ENCODE results near the gene ABTB1. TPM values are rescaled to one million over a fixed set of nuclear protein-coding genes. Genes with fewer than 3 reads are reported as not detected.

ABTB1 gene
- total RNA-seq, 1 experiment from 2014 or later = 12.5 TPM

DNA sequence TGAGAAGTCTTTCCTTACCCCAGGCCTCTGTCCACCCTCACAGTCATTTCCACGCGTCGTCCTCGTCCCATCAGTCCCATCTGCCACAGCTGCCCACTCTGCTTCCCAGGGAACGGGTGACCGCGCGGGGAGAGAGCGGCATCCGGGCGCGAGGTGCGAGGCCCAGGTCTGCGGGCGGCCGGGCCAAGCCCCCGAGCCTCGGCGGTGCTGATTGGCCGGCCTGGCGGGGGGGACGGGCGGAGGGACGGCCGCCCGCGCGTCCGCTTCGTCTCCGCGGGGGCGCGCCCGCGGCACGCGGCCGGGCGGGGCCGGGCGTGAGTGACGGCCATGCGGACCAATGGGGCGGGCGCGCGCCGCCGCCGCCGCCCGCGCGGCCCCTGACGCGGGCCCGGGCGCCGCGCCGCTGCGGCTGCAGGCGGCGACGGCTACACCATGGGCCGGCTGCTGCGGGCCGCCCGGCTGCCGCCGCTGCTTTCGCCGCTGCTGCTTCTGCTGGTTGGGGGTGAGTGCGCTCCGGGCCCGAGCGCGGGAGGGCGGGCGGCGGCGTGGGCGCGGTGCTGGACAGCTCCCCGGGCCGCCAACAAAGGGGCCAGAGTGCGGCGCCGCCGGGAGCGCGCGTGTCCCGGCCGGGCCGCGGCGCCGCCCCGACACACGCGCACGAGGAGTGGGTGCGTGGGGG lies 43.8 kb upstream of the ABTB1 start, which contains the start of gene PODXL2 (continued):
- TF ChIP-seq, protein P1, sequence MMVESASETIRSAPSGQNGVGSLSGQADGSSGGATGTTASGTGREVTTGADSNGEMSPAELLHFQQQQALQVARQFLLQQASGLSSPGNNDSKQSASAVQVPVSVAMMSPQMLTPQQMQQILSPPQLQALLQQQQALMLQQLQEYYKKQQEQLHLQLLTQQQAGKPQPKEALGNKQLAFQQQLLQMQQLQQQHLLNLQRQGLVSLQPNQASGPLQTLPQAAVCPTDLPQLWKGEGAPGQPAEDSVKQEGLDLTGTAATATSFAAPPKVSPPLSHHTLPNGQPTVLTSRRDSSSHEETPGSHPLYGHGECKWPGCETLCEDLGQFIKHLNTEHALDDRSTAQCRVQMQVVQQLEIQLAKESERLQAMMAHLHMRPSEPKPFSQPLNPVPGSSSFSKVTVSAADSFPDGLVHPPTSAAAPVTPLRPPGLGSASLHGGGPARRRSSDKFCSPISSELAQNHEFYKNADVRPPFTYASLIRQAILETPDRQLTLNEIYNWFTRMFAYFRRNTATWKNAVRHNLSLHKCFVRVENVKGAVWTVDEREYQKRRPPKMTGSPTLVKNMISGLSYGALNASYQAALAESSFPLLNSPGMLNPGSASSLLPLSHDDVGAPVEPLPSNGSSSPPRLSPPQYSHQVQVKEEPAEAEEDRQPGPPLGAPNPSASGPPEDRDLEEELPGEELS (CRISPR knock-in tag; IDR thresholded peaks at IDR 0.05) = peak; percentile 88
- peak; percentile 93; the same call in 1 of the 2 replicates for TF ChIP-seq FOXP1 (CRISPR knock-in tag; IDR thresholded peaks at IDR 0.05; ENCODE audit: borderline replicate concordance)
- TF ChIP-seq, protein P2, sequence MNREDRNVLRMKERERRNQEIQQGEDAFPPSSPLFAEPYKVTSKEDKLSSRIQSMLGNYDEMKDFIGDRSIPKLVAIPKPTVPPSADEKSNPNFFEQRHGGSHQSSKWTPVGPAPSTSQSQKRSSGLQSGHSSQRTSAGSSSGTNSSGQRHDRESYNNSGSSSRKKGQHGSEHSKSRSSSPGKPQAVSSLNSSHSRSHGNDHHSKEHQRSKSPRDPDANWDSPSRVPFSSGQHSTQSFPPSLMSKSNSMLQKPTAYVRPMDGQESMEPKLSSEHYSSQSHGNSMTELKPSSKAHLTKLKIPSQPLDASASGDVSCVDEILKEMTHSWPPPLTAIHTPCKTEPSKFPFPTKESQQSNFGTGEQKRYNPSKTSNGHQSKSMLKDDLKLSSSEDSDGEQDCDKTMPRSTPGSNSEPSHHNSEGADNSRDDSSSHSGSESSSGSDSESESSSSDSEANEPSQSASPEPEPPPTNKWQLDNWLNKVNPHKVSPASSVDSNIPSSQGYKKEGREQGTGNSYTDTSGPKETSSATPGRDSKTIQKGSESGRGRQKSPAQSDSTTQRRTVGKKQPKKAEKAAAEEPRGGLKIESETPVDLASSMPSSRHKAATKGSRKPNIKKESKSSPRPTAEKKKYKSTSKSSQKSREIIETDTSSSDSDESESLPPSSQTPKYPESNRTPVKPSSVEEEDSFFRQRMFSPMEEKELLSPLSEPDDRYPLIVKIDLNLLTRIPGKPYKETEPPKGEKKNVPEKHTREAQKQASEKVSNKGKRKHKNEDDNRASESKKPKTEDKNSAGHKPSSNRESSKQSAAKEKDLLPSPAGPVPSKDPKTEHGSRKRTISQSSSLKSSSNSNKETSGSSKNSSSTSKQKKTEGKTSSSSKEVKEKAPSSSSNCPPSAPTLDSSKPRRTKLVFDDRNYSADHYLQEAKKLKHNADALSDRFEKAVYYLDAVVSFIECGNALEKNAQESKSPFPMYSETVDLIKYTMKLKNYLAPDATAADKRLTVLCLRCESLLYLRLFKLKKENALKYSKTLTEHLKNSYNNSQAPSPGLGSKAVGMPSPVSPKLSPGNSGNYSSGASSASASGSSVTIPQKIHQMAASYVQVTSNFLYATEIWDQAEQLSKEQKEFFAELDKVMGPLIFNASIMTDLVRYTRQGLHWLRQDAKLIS (CRISPR knock-in tag; IDR thresholded peaks at IDR 0.05; ENCODE audit: borderline replicate concordance) = peak; percentile 58; the same call in 1 of the 2 replicates
- TF ChIP-seq TP53 (CRISPR knock-in tag; IDR thresholded peaks at IDR 0.05) = peak; percentile 88; the same call in 1 of the 2 replicates
- 0 out of 2 replicates have a peak, but pooled peaks have one; percentile 65 for TF ChIP-seq SMAD3 (CRISPR knock-in tag; IDR thresholded peaks at IDR 0.05; ENCODE audit: borderline replicate concordance)
- TF ChIP-seq ZNF416 (CRISPR knock-in tag; IDR thresholded peaks at IDR 0.05) = 0 out of 2 replicates have a peak, but pooled peaks have one; percentile 38
- TF ChIP-seq KAT7 (CRISPR knock-in tag; IDR thresholded peaks at IDR 0.05; ENCODE audit: borderline replicate concordance) = no peak; the same call in 1 of the 2 replicates
- TF ChIP-seq, protein P3, sequence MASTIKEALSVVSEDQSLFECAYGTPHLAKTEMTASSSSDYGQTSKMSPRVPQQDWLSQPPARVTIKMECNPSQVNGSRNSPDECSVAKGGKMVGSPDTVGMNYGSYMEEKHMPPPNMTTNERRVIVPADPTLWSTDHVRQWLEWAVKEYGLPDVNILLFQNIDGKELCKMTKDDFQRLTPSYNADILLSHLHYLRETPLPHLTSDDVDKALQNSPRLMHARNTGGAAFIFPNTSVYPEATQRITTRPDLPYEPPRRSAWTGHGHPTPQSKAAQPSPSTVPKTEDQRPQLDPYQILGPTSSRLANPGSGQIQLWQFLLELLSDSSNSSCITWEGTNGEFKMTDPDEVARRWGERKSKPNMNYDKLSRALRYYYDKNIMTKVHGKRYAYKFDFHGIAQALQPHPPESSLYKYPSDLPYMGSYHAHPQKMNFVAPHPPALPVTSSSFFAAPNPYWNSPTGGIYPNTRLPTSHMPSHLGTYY (CRISPR knock-in tag; IDR thresholded peaks at IDR 0.05) = no peak
- TF ChIP-seq GTF2I (CRISPR knock-in tag; conservative IDR thresholded peaks at IDR 0.05) = no peak
- TF ChIP-seq, protein P4, sequence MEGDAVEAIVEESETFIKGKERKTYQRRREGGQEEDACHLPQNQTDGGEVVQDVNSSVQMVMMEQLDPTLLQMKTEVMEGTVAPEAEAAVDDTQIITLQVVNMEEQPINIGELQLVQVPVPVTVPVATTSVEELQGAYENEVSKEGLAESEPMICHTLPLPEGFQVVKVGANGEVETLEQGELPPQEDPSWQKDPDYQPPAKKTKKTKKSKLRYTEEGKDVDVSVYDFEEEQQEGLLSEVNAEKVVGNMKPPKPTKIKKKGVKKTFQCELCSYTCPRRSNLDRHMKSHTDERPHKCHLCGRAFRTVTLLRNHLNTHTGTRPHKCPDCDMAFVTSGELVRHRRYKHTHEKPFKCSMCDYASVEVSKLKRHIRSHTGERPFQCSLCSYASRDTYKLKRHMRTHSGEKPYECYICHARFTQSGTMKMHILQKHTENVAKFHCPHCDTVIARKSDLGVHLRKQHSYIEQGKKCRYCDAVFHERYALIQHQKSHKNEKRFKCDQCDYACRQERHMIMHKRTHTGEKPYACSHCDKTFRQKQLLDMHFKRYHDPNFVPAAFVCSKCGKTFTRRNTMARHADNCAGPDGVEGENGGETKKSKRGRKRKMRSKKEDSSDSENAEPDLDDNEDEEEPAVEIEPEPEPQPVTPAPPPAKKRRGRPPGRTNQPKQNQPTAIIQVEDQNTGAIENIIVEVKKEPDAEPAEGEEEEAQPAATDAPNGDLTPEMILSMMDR (IDR thresholded peaks at IDR 0.05) = no peak
- TF ChIP-seq JUN (CRISPR knock-in tag; IDR thresholded peaks at IDR 0.05) = peak; percentile 75; the same call in 1 of the 2 replicates
- TF ChIP-seq, protein P5, sequence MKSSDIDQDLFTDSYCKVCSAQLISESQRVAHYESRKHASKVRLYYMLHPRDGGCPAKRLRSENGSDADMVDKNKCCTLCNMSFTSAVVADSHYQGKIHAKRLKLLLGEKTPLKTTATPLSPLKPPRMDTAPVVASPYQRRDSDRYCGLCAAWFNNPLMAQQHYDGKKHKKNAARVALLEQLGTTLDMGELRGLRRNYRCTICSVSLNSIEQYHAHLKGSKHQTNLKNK (CRISPR knock-in tag; IDR thresholded peaks at IDR 0.05) = no peak
- TF ChIP-seq SOX15 (CRISPR knock-in tag; IDR thresholded peaks at IDR 0.05) = no peak
- TF ChIP-seq, protein P6, sequence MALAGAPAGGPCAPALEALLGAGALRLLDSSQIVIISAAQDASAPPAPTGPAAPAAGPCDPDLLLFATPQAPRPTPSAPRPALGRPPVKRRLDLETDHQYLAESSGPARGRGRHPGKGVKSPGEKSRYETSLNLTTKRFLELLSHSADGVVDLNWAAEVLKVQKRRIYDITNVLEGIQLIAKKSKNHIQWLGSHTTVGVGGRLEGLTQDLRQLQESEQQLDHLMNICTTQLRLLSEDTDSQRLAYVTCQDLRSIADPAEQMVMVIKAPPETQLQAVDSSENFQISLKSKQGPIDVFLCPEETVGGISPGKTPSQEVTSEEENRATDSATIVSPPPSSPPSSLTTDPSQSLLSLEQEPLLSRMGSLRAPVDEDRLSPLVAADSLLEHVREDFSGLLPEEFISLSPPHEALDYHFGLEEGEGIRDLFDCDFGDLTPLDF (CRISPR knock-in tag; IDR thresholded peaks at IDR 0.05) = peak; percentile 78
- TF ChIP-seq, protein P7, sequence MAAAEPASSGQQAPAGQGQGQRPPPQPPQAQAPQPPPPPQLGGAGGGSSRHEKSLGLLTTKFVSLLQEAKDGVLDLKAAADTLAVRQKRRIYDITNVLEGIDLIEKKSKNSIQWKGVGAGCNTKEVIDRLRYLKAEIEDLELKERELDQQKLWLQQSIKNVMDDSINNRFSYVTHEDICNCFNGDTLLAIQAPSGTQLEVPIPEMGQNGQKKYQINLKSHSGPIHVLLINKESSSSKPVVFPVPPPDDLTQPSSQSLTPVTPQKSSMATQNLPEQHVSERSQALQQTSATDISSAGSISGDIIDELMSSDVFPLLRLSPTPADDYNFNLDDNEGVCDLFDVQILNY (CRISPR knock-in tag; IDR thresholded peaks at IDR 0.05) = 0 out of 2 replicates have a peak, but pooled peaks have one; percentile 56
- TF ChIP-seq, protein P8, sequence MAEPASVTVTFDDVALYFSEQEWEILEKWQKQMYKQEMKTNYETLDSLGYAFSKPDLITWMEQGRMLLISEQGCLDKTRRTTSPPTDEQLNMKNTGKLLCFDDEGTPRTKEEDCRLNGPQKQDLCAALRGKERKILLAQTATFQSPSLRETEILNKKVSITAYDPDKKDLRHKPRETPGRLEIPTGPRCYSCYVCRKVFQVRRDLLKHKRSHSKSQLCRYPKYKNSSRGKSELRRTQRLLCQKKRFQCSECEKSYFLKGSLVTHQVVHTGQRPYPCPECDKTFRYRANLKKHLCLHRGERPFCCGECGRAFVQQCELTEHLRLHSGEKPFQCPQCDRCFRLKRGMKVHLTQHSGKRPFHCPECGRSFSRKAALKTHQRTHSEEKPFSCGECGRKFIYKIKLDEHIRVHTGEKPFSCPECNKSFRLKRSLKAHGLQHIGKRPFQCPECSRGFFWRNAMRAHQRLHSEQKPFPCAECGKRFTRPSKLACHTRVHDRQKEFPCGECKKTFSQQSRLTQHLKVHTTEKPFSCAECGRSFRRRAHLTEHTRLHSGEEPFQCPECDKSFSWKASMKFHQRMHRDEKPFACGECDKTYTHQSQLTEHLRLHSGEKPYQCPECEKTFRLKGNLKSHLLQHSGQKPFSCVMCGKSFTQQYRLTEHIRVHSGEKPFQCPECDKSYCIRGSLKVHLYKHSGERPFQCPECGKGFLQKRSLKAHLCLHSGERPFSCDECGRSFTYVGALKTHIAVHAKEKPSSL (CRISPR knock-in tag; conservative IDR thresholded peaks at IDR 0.05) = no peak
- no peak for TF ChIP-seq NFATC4 (CRISPR knock-in tag; IDR thresholded peaks at IDR 0.05)
- peak; percentile 78; the same call in 1 of the 2 replicates for TF ChIP-seq CBFB (CRISPR knock-in tag; IDR thresholded peaks at IDR 0.05; ENCODE audit: low read depth)
- peak; percentile 87 for TF ChIP-seq CREB1 (CRISPR knock-in tag; IDR thresholded peaks at IDR 0.05)
- no peak for TF ChIP-seq ZNF317 (CRISPR knock-in tag; IDR thresholded peaks at IDR 0.05; ENCODE audit: borderline replicate concordance, low read depth)
